ENCODE results near the gene ZNF292.
"Not testable (repeated sequence)": the region's sequence is repeated elsewhere in the genome, so short reads cannot be mapped to it uniquely, and the experiment has no call there.

ZNF292 gene

DNA sequence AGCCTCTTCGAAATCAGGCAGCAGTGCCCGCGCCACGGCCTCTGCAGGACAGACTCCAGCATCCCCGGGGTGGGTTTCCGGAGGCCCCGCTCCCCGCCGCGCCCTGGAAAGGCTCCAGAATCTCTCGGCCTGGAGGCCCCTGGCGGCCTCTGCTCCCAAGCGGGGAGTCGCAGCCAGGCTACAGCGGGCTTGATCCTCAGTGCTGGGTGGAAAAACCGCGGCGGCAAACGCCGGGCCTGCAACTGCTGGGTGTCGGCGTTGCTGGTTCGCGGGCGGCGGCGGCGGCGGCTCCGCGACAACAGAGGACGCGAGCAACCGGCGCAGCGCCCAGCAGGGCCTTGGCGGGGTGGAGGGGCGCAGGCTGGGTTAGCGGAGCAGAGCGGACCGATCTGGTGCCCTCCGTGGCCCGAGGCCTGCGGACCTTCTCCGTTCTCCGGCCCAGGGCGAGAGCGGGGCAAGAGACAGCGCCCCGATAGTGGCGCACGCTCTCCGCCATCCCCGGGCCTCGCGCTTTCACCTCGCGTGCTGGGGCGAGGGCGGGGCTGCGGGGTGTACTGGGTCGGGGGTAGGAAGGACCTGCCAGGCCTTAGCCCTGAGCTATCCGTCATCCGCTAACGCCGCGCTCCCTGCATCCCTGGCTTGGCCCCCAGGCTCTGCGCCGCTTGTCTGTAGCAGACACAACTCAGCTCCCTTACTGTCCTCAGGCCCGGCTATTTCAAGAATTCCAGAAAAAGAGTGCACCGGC, 3.4 kb upstream of the ZNF292 start:
- no peak for DNase-seq (ENCODE audit: extremely low spot score)
- ChIA-PET POLR2A (no interaction called here), CTCF (no interaction called here)
- TF ChIP-seq SUZ12 (IDR thresholded peaks at IDR 0.05): no peak
- TF ChIP-seq FOXM1 (IDR thresholded peaks at IDR 0.05; ENCODE audit: borderline replicate concordance): no peak
- no peak for TF ChIP-seq FOXA1 (IDR thresholded peaks at IDR 0.05)
- TF ChIP-seq ELF4 (IDR thresholded peaks at IDR 0.05): no peak
- no peak for TF ChIP-seq HDGF (IDR thresholded peaks at IDR 0.05; ENCODE audit: borderline replicate concordance)
- no peak for TF ChIP-seq ZNF384 (IDR thresholded peaks at IDR 0.05)
- no peak for TF ChIP-seq FOXK2 (IDR thresholded peaks at IDR 0.05)
- TF ChIP-seq NFRKB (IDR thresholded peaks at IDR 0.05): no peak

GRCh38 chr6:87152526-87152955, 2.8 kb upstream of the ZNF292 start:
- TF ChIP-seq FOXM1 (IDR thresholded peaks at IDR 0.05; ENCODE audit: borderline replicate concordance): no peak
- CTCF ChIA-PET: no interaction called here
- POLR2A ChIA-PET: no interaction called here
- DNase-seq (ENCODE audit: extremely low spot score): no peak

- DNase-seq (ENCODE audit: extremely low spot score): no peak
- TF ChIP-seq SUZ12 (IDR thresholded peaks at IDR 0.05) (no peak), HDGF (IDR thresholded peaks at IDR 0.05; ENCODE audit: borderline replicate concordance) (no peak), NFRKB (IDR thresholded peaks at IDR 0.05) (no peak), ELF4 (IDR thresholded peaks at IDR 0.05) (no peak), ARNT (IDR thresholded peaks at IDR 0.05) (no peak), BHLHE40 (IDR thresholded peaks at IDR 0.05; ENCODE audit: borderline replicate concordance) (no peak), L3MBTL2 (conservative IDR thresholded peaks at IDR 0.05) (no peak), FOXM1 (IDR thresholded peaks at IDR 0.05; ENCODE audit: borderline replicate concordance) (no peak), TARDBP (IDR thresholded peaks at IDR 0.05) (no peak), FOXA1 (IDR thresholded peaks at IDR 0.05) (no peak), ZNF384 (IDR thresholded peaks at IDR 0.05) (no peak), CTBP1 (IDR thresholded peaks at IDR 0.05; ENCODE audit: borderline replicate concordance) (no peak), SP1 (IDR thresholded peaks at IDR 0.05) (no peak), FOXK2 (IDR thresholded peaks at IDR 0.05) (no peak), PKNOX1 (IDR thresholded peaks at IDR 0.05) (no peak), LEF1 (IDR thresholded peaks at IDR 0.05; ENCODE audit: borderline replicate concordance) (no peak)
- ChIA-PET POLR2A (no interaction called here), CTCF (no interaction called here)
Observed at GRCh38 chr6:87154641-87154992, 748 bp upstream of the ZNF292 start.

- ChIA-PET CTCF (no interaction called here), POLR2A (interaction anchor here (0.6 to 1.4 kb wide), 4 partner anchors 9 to 252 kb away, joined by 3 to 4 read pairs (median 3); no protein-coding TSS in a partner anchor)
- TF ChIP-seq SP1 (IDR thresholded peaks at IDR 0.05): no peak
- TF ChIP-seq BHLHE40 (IDR thresholded peaks at IDR 0.05; ENCODE audit: borderline replicate concordance): no peak
- TF ChIP-seq FOXK2 (IDR thresholded peaks at IDR 0.05): no peak
- TF ChIP-seq ELF4 (IDR thresholded peaks at IDR 0.05): no peak
- TF ChIP-seq FOXM1 (IDR thresholded peaks at IDR 0.05; ENCODE audit: borderline replicate concordance): no peak
- no peak for TF ChIP-seq TARDBP (IDR thresholded peaks at IDR 0.05)
- TF ChIP-seq FOXA1 (IDR thresholded peaks at IDR 0.05): no peak
- no peak for TF ChIP-seq NFRKB (IDR thresholded peaks at IDR 0.05)
- no peak for TF ChIP-seq L3MBTL2 (conservative IDR thresholded peaks at IDR 0.05)
- TF ChIP-seq PKNOX1 (IDR thresholded peaks at IDR 0.05): no peak
- peak; percentile 53 for DNase-seq (ENCODE audit: extremely low spot score)
Observed at GRCh38 chr6:87155842-87156815, 764 bp downstream of the ZNF292 start.

DNA sequence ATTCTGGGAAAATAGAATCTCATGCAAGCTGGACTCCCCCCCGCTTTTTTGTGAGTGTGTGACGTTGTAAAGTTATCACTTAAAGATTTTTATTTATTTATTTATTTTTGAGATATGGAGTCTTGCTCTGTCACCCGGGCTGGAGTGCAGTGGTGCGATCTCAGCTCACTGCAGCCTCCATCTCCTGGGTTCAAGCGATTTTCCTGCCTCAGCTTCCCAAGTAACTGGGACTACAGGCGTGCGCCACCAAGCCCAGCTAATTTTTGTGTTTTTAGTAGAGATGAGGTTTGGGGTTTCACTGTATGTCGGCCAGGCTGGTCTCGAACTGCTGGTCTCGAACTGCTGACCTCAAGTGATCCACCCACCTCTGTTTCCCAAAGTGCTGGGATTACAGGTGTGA, 2.2 kb downstream of the ZNF292 start:
- POLR2A ChIA-PET; DNase-seq (ENCODE audit: extremely low spot score): not testable (repeated sequence)
- CTCF ChIA-PET: interaction anchor here (0.6 kb wide), 1 partner anchor 108 kb away, joined by 3 read pairs; no protein-coding TSS in a partner anchor

DNA sequence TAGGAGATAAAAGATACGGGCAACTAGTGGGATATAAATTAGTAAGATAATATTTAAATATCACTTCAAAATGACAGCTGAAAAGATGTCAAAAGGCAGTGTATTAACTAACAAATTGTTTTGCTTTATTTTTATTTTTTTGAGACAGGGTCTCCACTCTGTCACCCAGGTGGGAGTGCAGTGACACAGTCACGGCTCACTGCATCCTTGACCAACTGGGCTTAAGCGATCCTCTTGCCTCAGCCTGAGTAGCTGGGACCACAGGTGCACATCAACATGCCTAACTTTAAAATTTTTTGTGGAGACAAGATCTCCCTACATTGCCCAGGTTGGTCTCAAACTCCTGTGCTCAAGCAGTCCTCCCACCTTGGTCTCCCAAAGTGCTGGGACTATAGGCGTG, 5.9 kb downstream of the ZNF292 start:
- POLR2A ChIA-PET: no interaction called here
- CTCF ChIA-PET: no interaction called here
- TF ChIP-seq NFRKB (IDR thresholded peaks at IDR 0.05) (no peak), TARDBP (IDR thresholded peaks at IDR 0.05) (no peak), BHLHE40 (IDR thresholded peaks at IDR 0.05; ENCODE audit: borderline replicate concordance) (no peak), CTBP1 (IDR thresholded peaks at IDR 0.05; ENCODE audit: borderline replicate concordance) (no peak), SUZ12 (IDR thresholded peaks at IDR 0.05) (no peak), LEF1 (IDR thresholded peaks at IDR 0.05; ENCODE audit: borderline replicate concordance) (no peak)
- no peak for DNase-seq (ENCODE audit: extremely low spot score)

- DNase-seq (ENCODE audit: extremely low spot score): no peak
- ChIA-PET CTCF (no interaction called here), POLR2A (no interaction called here)
- TF ChIP-seq SUZ12 (IDR thresholded peaks at IDR 0.05) (no peak), FOXK2 (IDR thresholded peaks at IDR 0.05) (no peak), ELF4 (IDR thresholded peaks at IDR 0.05) (no peak), FOXA1 (IDR thresholded peaks at IDR 0.05) (no peak), FOXM1 (IDR thresholded peaks at IDR 0.05; ENCODE audit: borderline replicate concordance) (no peak), ARNT (IDR thresholded peaks at IDR 0.05) (no peak), PKNOX1 (IDR thresholded peaks at IDR 0.05) (no peak), L3MBTL2 (conservative IDR thresholded peaks at IDR 0.05) (no peak), HDGF (IDR thresholded peaks at IDR 0.05; ENCODE audit: borderline replicate concordance) (no peak)
Observed at GRCh38 chr6:87164004-87164403, 8.6 kb downstream of the ZNF292 start.

Data from HEK293T (cell line).